Colonic mucosa (tissue), 4 donors: Measurements from ENCODE around the gene FARS2. TPM values are rescaled to one million over a fixed set of nuclear protein-coding genes. Genes with fewer than 3 reads are reported as not detected.

Experiments used
- DNase-seq: peaks from one replicate; pipeline ENCODE4 v3.0.0-alpha.2; 2020
- H3K27ac ChIP-seq: fragments of 200-600 bp; one replicate; pipeline ENCODE4 v1.8.0; 2021
- H3K27me3 ChIP-seq: fragments of 200-600 bp; one replicate; pipeline ENCODE4 v1.8.0; 2021
- H3K36me3 ChIP-seq: fragments of 200-600 bp; one replicate; pipeline ENCODE4 v1.8.0; 2021
- H3K4me1 ChIP-seq: fragments of 200-600 bp; one replicate; pipeline ENCODE4 v1.8.0; 2021; ENCODE audit warnings: mild to moderate bottlenecking
- H3K4me3 ChIP-seq: fragments of 200-600 bp; one replicate; pipeline ENCODE4 v1.8.0; 2021
- H3K9ac ChIP-seq, 2 donors: one replicate each; pipeline ENCODE4 v1.7.0; 2013; ENCODE audit warnings: control low read depth in 2 of 2, low read depth in 2 of 2, low read length in 2 of 2
- H3K9me3 ChIP-seq: fragments of 200-600 bp; one replicate; pipeline ENCODE4 v1.8.0; 2021
- CTCF ChIP-seq: fragments of 200-600 bp; IDR thresholded peaks from one replicate; pipeline ENCODE4 v1.8.0; 2022; ENCODE audit warnings: antibody characterized with exemption, mild to moderate bottlenecking
- intact Hi-C: fragments of 100-400 bp; cut with DNase I; formaldehyde crosslinking; loops from one replicate; pipeline ENCODE4 v1.14.1; 2022
- total RNA-seq, 2 donors: library from RNA; stranded (reverse); fragmentation: NEBNext Ultra II Directional in 1 of 2; extraction: Animal tissue kit (Norgen Biotek cat#: 25700) in 1 of 2; gene quantifications; one replicate each; pipeline ENCODE4 v1.2.1, GENCODE V29; 2021
- donor health status: healthy.
- donor health status: DM: no; HTN: no; CAD: no.
- donor health status: DM: no; HTN: no; CAD: no.

FARS2 gene
- total RNA-seq, 2 donors from 2014 or later, result 14.7 to 23.0 TPM

DNA sequence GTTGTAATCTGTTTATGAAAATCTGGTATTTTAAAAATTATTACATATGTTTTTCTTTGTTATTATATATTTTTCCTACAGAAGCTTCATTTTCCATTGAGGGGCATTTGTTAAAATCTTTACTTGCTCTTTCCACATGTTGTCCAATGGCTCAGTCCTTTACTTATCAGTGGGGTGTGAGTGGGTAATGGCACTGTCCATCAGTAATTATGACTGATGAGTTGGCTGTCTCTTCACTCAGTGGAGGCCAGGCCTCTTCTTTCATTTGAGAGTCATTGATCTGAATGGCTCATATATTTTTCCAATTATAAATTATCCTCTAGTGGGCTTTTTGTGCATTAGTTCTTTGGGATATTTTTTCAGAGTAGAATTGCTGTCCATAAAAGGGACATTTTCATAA, 45.7 kb downstream of the FARS2 start:
- H3K4me1 ChIP-seq, result no peaks in the 10 kb centered on the region
- intact Hi-C loops, result no loop called here
- no peak overlapping the region for H3K9ac ChIP-seq
- no peak for DNase-seq
- no peak overlapping the region for H3K27ac ChIP-seq
- no peaks in the 10 kb centered on the region for H3K9me3 ChIP-seq
- no peak overlapping the region for H3K4me3 ChIP-seq
- no peaks in the 10 kb centered on the region for H3K27me3 ChIP-seq
- no peaks in the 10 kb centered on the region for H3K36me3 ChIP-seq
- TF ChIP-seq CTCF, result no peak

DNA sequence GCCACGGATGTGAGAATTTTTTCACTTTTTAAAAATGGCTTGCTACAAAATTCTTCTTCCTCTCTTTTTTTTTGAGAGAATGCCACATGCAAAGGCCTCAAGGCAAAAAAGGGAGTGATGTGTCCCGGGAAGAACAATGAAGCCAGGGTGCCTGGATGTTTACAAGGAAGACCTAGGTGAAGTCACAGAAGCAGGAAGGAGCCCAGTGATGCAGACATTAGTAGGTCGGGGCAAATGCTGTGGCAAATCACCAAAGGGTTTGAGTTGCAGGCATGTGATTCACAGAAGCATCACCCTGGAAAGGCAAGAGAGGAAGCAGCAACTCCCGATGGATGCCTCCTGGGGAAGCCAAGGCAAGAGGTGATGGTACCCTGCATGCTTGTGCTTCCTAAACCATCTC, 46.8 kb downstream of the FARS2 start:
- Histone ChIP-seq H3K4me3 (no peak overlapping the region), H3K27ac (no peak overlapping the region), H3K9ac (no peak overlapping the region), H3K27me3 (no peaks in the 10 kb centered on the region), H3K36me3 (no peaks in the 10 kb centered on the region), H3K4me1 (no peaks in the 10 kb centered on the region), H3K9me3 (no peaks in the 10 kb centered on the region)
- DNase-seq, result no peak
- TF ChIP-seq CTCF, result no peak
- intact Hi-C loops, result no loop called here

GRCh38 chr6:5314191-5314865, 53.0 kb downstream of the FARS2 start:
- no peak for DNase-seq
- Histone ChIP-seq H3K27me3 (no peaks in the 10 kb centered on the region), H3K36me3 (no peaks in the 10 kb centered on the region), H3K9me3 (no peaks in the 10 kb centered on the region), H3K27ac (no peak overlapping the region), H3K4me3 (no peak overlapping the region), H3K9ac (no peak overlapping the region), H3K4me1 (no peaks in the 10 kb centered on the region)
- intact Hi-C loops, result no loop called here
- no peak for TF ChIP-seq CTCF

DNA sequence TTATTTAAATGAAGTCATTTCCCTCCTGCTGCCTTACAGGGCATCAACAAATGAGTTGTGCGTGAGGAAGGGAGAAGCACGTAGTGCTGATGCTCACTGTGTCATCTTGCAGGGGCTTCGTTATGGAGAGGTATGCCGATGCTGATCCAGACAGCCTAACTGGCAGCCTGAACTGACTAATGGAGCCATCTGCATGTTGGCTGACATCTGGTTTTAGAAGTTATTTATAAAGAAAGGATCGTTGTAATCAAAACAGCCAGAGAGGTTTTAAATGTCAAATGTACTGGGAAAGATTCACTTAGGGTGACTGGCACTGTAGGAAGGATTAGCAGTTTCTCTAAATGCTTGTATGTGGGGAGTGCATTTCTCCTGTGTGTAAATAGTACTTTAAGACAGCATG, 54.6 kb downstream of the FARS2 start:
- Histone ChIP-seq H3K27ac (no peak overlapping the region), H3K36me3 (no peaks in the 10 kb centered on the region), H3K27me3 (no peaks in the 10 kb centered on the region), H3K9ac (no peak overlapping the region), H3K4me1 (no peaks in the 10 kb centered on the region), H3K4me3 (no peak overlapping the region), H3K9me3 (no peaks in the 10 kb centered on the region)
- DNase-seq, result no peak
- TF ChIP-seq CTCF, result no peak
- intact Hi-C loops, result no loop called here

GRCh38 chr6:5316951-5317350, 55.6 kb downstream of the FARS2 start:
- intact Hi-C loops, result no loop called here

More at GRCh38 chr6:5316951-5317350, 55.6 kb downstream of the FARS2 start:
- Histone ChIP-seq H3K9ac (no peak overlapping the region), H3K27me3 (no peaks in the 10 kb centered on the region), H3K36me3 (no peaks in the 10 kb centered on the region), H3K27ac (no peak overlapping the region), H3K9me3 (no peaks in the 10 kb centered on the region), H3K4me3 (no peak overlapping the region), H3K4me1 (no peaks in the 10 kb centered on the region)
- no peak for DNase-seq
- no peak for TF ChIP-seq CTCF
